ENCODE measurements around the gene SEC14L5.

The SEC14L5 gene

GRCh38 chr16:4987580-4988374 is 29.6 kb downstream of the SEC14L5 start:
- no peak for DNase-seq (ENCODE audit: low read depth)

GRCh38 chr16:4988647-4989046 is 30.5 kb downstream of the SEC14L5 start:
- DNase-seq (ENCODE audit: low read depth): no peak

GRCh38 chr16:4989391-4990006 is 31.4 kb downstream of the SEC14L5 start:
- DNase-seq (ENCODE audit: low read depth): no peak

GRCh38 chr16:4990415-4990814 is 32.3 kb downstream of the SEC14L5 start:
- no peak for DNase-seq (ENCODE audit: low read depth)

- no peak for DNase-seq (ENCODE audit: low read depth)
These were observed 33.6 kb downstream of the SEC14L5 start for GRCh38 chr16:4991754-4992153.

GRCh38 chr16:4994719-4995434 is 36.7 kb downstream of the SEC14L5 start:
- DNase-seq (ENCODE audit: low read depth): no peak

- no peak for DNase-seq (ENCODE audit: low read depth)
These were observed 42.5 kb downstream of the SEC14L5 start for GRCh38 chr16:5000573-5001001.

- no peak for DNase-seq (ENCODE audit: low read depth)
These were observed 43.4 kb downstream of the SEC14L5 start for GRCh38 chr16:5001571-5001970.

- DNase-seq (ENCODE audit: low read depth): no peak
These were observed 43.9 kb downstream of the SEC14L5 start for GRCh38 chr16:5001986-5002385.

- no peak for DNase-seq (ENCODE audit: low read depth)
These were observed 44.6 kb downstream of the SEC14L5 start for GRCh38 chr16:5002699-5003143.

GRCh38 chr16:5003211-5003610 is 45.1 kb downstream of the SEC14L5 start:
- no peak for DNase-seq (ENCODE audit: low read depth)

GRCh38 chr16:5003828-5004227 is 45.7 kb downstream of the SEC14L5 start:
- no peak for DNase-seq (ENCODE audit: low read depth)

GRCh38 chr16:5004311-5004710 is 46.2 kb downstream of the SEC14L5 start:
- no peak for DNase-seq (ENCODE audit: low read depth)

GRCh38 chr16:5005916-5006315 is 47.8 kb downstream of the SEC14L5 start:
- DNase-seq (ENCODE audit: low read depth): no peak

- DNase-seq (ENCODE audit: low read depth): no peak
These were observed 48.4 kb downstream of the SEC14L5 start for GRCh38 chr16:5006348-5007193.

- no peak for DNase-seq (ENCODE audit: low read depth)
These were observed 49.1 kb downstream of the SEC14L5 start for GRCh38 chr16:5007256-5007655.

GRCh38 chr16:5008311-5008731 is 50.2 kb downstream of the SEC14L5 start:
- no peak for DNase-seq (ENCODE audit: low read depth)

- DNase-seq (ENCODE audit: low read depth): no peak
These were observed 52.6 kb downstream of the SEC14L5 start for GRCh38 chr16:5010576-5011329.

- no peak for DNase-seq (ENCODE audit: low read depth)
These were observed 53.5 kb downstream of the SEC14L5 start for GRCh38 chr16:5011637-5012036.

- no peak for DNase-seq (ENCODE audit: low read depth)
These were observed 54.8 kb downstream of the SEC14L5 start for GRCh38 chr16:5012887-5013286.

GRCh38 chr16:5015351-5015750 is 57.2 kb downstream of the SEC14L5 start:
- no peak for DNase-seq (ENCODE audit: low read depth)
